ELR (cell line): ENCODE data around the gene CASP2.
"Not testable (repeated sequence)": the region's sequence is repeated elsewhere in the genome, so short reads cannot be mapped to it uniquely, and the experiment has no call there.

Experiments
- DNase-seq: peaks from one replicate; pipeline ENCODE4 v3.0.0-alpha.2; 2015; ENCODE audit warnings: low read depth

CASP2 gene

GRCh38 chr7:143264196-143264568, 24.0 kb upstream of the CASP2 start:
- not testable (repeated sequence) for DNase-seq

- no peak for DNase-seq
Measured at GRCh38 chr7:143265017-143265693, 23.0 kb upstream of the CASP2 start.

- DNase-seq, result no peak
Measured at GRCh38 chr7:143269251-143269650, 18.9 kb upstream of the CASP2 start.

- DNase-seq, result no peak
Measured at GRCh38 chr7:143271240-143271639, 16.9 kb upstream of the CASP2 start.

GRCh38 chr7:143272871-143273270, 15.3 kb upstream of the CASP2 start:
- no peak for DNase-seq

GRCh38 chr7:143279186-143280098, 8.7 kb upstream of the CASP2 start:
- peak; percentile 54 for DNase-seq

- no peak for DNase-seq
Measured at GRCh38 chr7:143280160-143280559, 8.0 kb upstream of the CASP2 start.

GRCh38 chr7:143280566-143280965, 7.6 kb upstream of the CASP2 start:
- DNase-seq, result no peak

GRCh38 chr7:143281529-143281928, 6.6 kb upstream of the CASP2 start:
- no peak for DNase-seq

- DNase-seq, result no peak
Measured at GRCh38 chr7:143282124-143282523, 6.0 kb upstream of the CASP2 start.

- no peak for DNase-seq
Measured at GRCh38 chr7:143283381-143283780, 4.8 kb upstream of the CASP2 start.

- DNase-seq, result no peak
Measured at GRCh38 chr7:143284591-143285469, 3.3 kb upstream of the CASP2 start, which contains the start of gene TMEM139. Gene TMEM139 (plus strand): TSS chr7:143284958. CDS start chr7:143285958, 1,000 bp downstream.

GRCh38 chr7:143285470-143285778, 2.7 kb upstream of the CASP2 start:
- DNase-seq, result no peak

GRCh38 chr7:143285806-143286521, 2.2 kb upstream of the CASP2 start:
- no peak for DNase-seq

- no peak for DNase-seq
Measured at GRCh38 chr7:143286522-143286890, 1.6 kb upstream of the CASP2 start.

GRCh38 chr7:143287339-143287934, 714 bp upstream of the CASP2 start:
- no peak for DNase-seq

- peak; percentile 45 for DNase-seq
Measured at GRCh38 chr7:143288836-143289235, 685 bp downstream of the CASP2 start.

GRCh38 chr7:143289421-143289820, 1.3 kb downstream of the CASP2 start:
- peak; percentile 12 for DNase-seq

- DNase-seq, result not testable (repeated sequence)
Measured at GRCh38 chr7:143289888-143290287, 1.7 kb downstream of the CASP2 start.

- no peak for DNase-seq
Measured at GRCh38 chr7:143290293-143290692, 2.1 kb downstream of the CASP2 start.

- DNase-seq, result no peak
Measured at GRCh38 chr7:143292876-143293275, 4.7 kb downstream of the CASP2 start.
